Activated gamma-delta T cell treated with Interleukin-2 at 50 U/mL for 16 hours (primary cell): ENCODE measurements around the gene ARMC3.
"Not testable (repeated sequence)": the region's sequence is repeated elsewhere in the genome, so short reads cannot be mapped to it uniquely, and the experiment has no call there.

Experiments
- DNase-seq: peaks from one replicate; pipeline ENCODE4 v3.0.0-alpha.2; 2020

The ARMC3 gene

DNA sequence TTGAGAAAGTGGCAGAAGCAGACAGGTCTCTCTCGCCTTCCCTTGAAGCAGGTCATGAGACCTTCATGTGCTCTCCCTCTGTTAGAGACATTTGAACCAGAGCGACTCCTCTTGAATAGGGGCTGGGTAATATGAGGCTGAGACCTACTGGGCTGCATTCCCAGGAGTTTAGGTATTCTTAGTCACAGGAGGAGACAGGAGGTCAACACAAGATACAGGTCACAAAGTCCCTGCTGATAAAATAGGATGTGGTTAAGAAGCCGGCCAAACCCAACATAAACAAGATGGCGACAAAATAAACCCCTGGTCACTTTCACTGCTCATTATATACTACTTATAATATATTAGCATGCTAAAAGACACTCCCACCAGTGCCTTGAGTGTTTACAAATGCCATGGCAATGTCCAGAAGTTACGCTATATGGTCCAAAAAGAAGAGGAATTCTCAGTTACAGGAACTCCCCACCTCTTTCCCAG lies 124.0 kb downstream of the ARMC3 start:
- DNase-seq: no peak

GRCh38 chr10:23053036-23053435 lies 125.2 kb downstream of the ARMC3 start:
- no peak for DNase-seq

GRCh38 chr10:23055424-23056185 lies 127.8 kb downstream of the ARMC3 start:
- no peak for DNase-seq

DNA sequence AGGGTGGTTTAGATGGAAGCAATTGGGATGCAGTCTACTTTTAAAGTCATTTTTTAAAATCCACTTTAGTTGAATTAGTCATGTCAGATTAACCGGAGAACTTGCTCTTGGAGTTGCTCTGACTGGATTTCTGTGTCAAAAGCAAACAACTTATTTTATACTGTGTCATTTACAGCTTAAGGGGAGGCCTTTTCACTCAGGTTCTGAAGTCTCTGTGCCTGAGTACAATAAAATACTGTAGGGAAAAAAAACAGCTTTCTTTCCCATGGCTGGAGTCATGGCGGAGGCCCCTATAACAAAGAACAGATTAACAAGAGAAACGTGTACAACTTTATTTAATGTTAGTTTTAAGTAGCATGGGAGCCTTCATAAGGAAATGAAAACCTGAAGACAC lies 128.3 kb downstream of the ARMC3 start:
- no peak for DNase-seq

- DNase-seq: no peak
Measured at GRCh38 chr10:23058366-23058765, 130.5 kb downstream of the ARMC3 start.

GRCh38 chr10:23060918-23061317 lies 133.1 kb downstream of the ARMC3 start:
- no peak for DNase-seq

DNA sequence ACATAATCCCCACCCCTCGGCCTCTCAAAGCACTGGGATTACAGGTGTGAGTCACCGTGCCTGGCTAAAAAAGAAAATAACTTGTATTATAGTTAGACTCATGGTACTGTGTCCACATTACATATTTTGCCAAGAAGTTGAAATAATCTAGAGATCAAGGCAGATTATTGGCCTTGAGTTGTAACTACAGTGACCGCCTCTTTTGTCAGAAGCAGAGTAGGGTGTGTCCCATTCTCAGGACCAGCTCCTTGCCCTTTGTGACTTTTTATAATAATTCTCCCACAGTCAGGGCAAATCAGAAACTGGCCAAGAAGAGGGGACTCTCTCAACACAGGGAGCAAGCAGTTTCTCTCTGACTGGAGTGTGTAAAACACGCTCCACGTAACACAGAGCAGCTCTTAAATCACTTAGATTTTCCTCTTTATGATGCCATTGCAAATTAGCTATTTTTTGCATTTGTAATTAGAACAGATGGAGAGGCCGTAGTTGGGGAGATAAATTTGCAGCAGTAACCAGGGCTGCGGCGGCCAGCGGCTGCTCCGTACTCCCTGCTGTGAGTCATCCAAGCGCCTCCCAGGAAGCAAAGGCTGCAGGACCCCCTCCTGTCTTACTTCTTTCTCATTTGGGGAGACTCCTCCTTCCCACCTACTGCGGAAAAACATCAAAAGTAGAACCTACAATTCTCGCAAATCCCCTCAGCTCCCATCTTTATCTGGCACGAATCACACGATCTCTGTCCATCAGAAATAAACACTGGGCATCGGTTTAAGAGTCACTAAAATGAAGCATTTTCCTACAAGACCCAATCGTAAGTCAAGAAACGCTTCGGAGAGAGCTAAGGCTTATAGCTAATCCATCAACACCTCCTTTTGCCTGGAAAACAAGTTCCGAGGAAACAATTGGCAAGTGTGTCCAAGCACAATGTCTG lies 135.5 kb downstream of the ARMC3 start:
- no peak for DNase-seq

GRCh38 chr10:23063973-23064812 lies 136.3 kb downstream of the ARMC3 start:
- no peak for DNase-seq

GRCh38 chr10:23064813-23065114 lies 136.9 kb downstream of the ARMC3 start:
- DNase-seq: not testable (repeated sequence)

GRCh38 chr10:23065181-23065948 lies 137.5 kb downstream of the ARMC3 start:
- no peak for DNase-seq

DNA sequence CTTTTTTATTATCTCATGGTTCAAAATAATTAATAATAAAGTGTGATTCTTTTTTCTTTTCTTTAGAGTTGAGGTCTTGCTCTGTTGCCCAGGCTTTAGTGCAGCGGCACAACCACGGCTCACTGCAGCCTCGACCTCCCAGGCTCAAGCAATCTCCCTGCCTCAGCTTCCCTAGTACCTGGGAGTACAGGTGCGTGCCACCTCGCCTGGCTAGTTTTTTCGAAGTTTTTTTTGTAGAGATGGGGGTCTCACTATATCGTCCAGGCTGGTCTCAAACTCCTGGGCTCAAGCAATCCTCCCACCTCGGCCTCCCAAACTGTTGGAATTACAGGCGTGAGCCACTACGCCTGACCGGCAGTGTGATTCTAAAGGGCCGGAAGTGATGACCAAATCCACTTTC lies 139.5 kb downstream of the ARMC3 start:
- no peak for DNase-seq

DNA sequence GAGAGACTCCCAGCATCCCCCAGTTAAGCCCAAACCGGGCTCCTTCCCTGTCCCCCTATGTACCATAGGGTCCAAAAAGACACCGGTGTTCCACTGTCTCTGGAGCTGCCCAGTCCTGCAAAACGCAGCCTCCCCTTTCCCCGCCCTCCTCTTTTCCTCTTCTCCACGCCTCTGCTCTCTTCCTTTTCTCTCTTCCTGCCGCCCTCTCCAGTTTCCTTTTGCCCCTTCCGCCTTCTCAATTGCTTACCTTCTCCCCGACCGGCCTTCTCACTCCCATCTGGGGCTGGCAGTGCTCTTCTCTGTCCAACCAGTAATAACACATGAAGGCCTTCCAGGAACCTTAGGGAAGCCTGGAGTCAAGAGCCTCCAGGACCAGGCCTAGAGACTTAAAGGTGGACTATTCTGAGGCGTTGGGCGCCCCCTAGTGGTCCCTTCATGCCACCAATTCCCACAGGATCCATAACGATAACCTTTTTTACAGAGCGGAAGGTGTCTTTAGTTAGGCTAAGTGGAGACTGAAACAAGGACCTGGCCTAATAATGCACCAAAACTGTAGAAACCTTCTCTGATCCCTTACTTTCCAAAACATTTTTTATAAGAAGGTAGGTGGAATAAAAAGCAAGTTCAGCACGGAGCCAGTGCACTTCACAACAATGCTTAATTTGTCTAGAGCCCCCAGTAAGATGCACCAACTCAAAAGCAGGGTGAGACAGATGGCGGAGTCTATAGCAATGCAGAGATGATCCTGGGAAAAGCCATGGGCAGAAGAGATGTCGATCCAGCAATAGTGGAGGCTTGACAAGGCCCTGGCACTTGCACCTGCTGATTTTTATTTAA lies 140.3 kb downstream of the ARMC3 start:
- DNase-seq: peak; percentile 60

- DNase-seq: no peak
Measured at GRCh38 chr10:23069019-23069815, 141.4 kb downstream of the ARMC3 start.

GRCh38 chr10:23070092-23070912 lies 142.4 kb downstream of the ARMC3 start:
- not testable (repeated sequence) for DNase-seq

DNA sequence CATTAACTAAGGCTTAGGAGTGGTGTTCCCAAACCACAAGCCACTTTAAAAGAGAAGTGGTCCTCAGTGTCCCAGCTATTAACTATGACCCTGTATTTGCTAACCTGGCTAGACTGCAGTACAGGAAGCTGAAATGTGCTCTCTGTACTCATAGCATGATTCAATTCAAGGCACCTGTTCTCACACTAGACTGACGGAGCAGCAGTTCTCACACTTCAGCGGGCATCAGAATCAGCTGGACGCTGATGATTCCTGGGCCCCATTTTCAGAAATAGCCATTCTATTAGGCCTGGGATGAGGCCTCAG lies 143.0 kb downstream of the ARMC3 start:
- DNase-seq: no peak

- DNase-seq: not testable (repeated sequence)
Measured at GRCh38 chr10:23072593-23072992, 144.7 kb downstream of the ARMC3 start.

DNA sequence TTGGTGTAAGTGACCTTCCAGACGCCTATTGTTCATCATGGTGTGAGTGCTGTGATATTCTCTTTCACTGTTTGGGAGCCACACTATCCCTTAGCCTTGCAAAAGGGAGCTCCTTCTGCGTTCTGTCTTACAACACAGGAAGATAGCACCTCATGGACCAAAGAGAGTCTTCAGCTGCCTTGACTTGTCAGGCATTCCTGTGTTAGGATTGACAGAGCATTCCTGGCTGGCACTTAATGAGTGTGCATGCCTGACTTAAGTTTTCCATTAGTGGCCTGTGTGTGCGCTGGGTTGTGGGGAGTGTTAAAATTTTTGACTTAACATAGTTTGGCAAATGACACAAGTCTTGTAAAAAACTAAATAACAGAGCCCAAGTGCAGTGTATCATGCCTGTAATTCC lies 145.7 kb downstream of the ARMC3 start:
- no peak for DNase-seq

GRCh38 chr10:23075672-23076071 lies 147.8 kb downstream of the ARMC3 start:
- DNase-seq: no peak

DNA sequence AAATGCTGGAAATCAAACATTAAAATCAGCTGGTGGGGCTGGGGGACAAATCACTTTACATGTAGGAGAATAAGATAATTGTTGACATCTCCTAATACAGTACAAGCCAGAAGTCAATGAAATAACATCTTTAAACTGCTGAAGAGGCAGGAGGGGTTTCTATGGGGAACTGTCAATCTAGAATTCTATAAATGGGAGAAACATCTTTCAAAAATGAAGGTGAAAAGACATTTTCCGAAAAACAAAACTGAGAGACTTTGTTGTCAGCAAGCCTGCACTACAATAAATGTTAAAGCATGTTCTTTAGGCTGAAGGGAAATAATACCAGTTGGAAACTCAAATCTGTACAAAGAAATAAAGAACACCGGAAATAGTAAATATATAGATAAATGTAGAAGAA lies 150.3 kb downstream of the ARMC3 start:
- DNase-seq: no peak

- DNase-seq: no peak
Measured at GRCh38 chr10:23079700-23080099, 151.8 kb downstream of the ARMC3 start.
